K562 (cell line): Measurements from ENCODE around the gene LRRC27. TPM values are rescaled to one million over a fixed set of nuclear protein-coding genes. Genes with fewer than 3 reads are reported as not detected.

Experiments used
- ATAC-seq: fragments of 200-7000 bp; cut with Tn5 transposase; 3 replicates; pipeline ENCODE4 v1.9.1; 2020; ENCODE audit warnings: moderate library complexity
- BruUV-seq: library from RNA; stranded (reverse); fragments of 400-500 nt; replicated peaks from 2 replicates; lab custom pipeline; 2021; lab: Mats Ljungman, UMichigan
- CTCF ChIA-PET: fragments of 300-600 bp; formaldehyde crosslinking; extraction: SDS; loops from one replicate; lab custom pipeline; 2021; ENCODE audit warnings: low intra/inter-chr PET ratio; lab: Yijun Ruan, JAX
- POLR2A ChIA-PET: fragments of 300-600, 350-650 bp; sonication (Branson Sonifier 250); formaldehyde crosslinking; extraction: SDS; loops from one replicate; lab custom pipeline; 2021; ENCODE audit warnings: antibody characterized with exemption, inconsistent platforms; lab: Yijun Ruan, JAX
- DNase-seq, 4 experiments: peaks; one replicate each; pipeline versions ENCODE4 v3.0.0 to v3.0.0-alpha.2; 2011 to 2018; ENCODE audit warnings: low spot score in 3 of 4, mixed read lengths in 3 of 4; ENCODE audit errors: extremely low read depth in 1 of 4
- FAIRE-seq: peaks from 2 replicates; lab custom pipeline; 2011; peaks lifted over from hg19 to GRCh38; lab: Jason Lieb, UNC
- H2AFZ ChIP-seq: 2 replicates; pipeline ENCODE4 v1.6.0; 2011; ENCODE audit warnings: low read depth, low read length, control low read depth, inconsistent platforms
- H3K27ac ChIP-seq: fragments of 200-600 bp; 3 replicates; pipeline ENCODE4 v1.8.0; 2011; ENCODE audit warnings: low read depth, mild to moderate bottlenecking, control low read depth, inconsistent platforms, low read length, moderate library complexity, mixed read lengths; ENCODE audit errors: extremely low read depth
- H3K27me3 ChIP-seq, 2 experiments: fragments of 300-600 bp in 1 of 2; 2 replicates in 1 of 2; 3 replicates in 1 of 2; pipeline versions ENCODE4 v1.6.0 to v1.8.0; 2011; ENCODE audit warnings: inconsistent platforms in 2 of 2, low read length in 2 of 2, mild to moderate bottlenecking in 1 of 2, mixed read lengths in 1 of 2, moderate library complexity in 1 of 2; ENCODE audit not compliant: control insufficient read depth in 2 of 2, insufficient read depth in 2 of 2
- H3K36me3 ChIP-seq: fragments of 300-600 bp; 3 replicates; pipeline ENCODE4 v1.8.0; 2011; ENCODE audit warnings: mild to moderate bottlenecking, low read length, inconsistent platforms; ENCODE audit not compliant: control insufficient read depth, insufficient read depth
- H3K4me1 ChIP-seq, 2 experiments: fragments of 200-600 bp in 1 of 2; replicated peaks in 1 of 2; 2 replicates in 1 of 2; 3 replicates in 1 of 2; pipeline versions ENCODE4 v1.5.1 to v1.8.0; 2011; ENCODE audit warnings: inconsistent platforms in 2 of 2, low read length in 2 of 2, mild to moderate bottlenecking in 1 of 2, mixed read lengths in 1 of 2, moderate library complexity in 1 of 2; ENCODE audit not compliant: control insufficient read depth in 2 of 2, insufficient read depth in 2 of 2
- H3K4me2 ChIP-seq: 2 replicates; pipeline ENCODE4 v1.6.1; 2011; ENCODE audit warnings: low read length, control low read depth, inconsistent platforms, mixed read lengths; ENCODE audit not compliant: insufficient read depth
- H3K4me3 ChIP-seq: fragments of 200-600 bp; sonication (generic), shearing (Covaris generic); 2 replicates; pipeline ENCODE4 v1.5.1; 2016; ENCODE audit warnings: control low read depth, inconsistent platforms
- H3K79me2 ChIP-seq: fragments of 200-600 bp; 3 replicates; pipeline ENCODE4 v1.8.0; 2011; ENCODE audit warnings: low read length, inconsistent platforms; ENCODE audit not compliant: control insufficient read depth, insufficient read depth
- H3K9ac ChIP-seq, 2 experiments: 2 replicates each; pipeline versions ENCODE4 v1.6.0 to v1.6.1; 2011; ENCODE audit warnings: low read depth in 2 of 2, low read length in 2 of 2, control low read depth in 1 of 2, inconsistent platforms in 1 of 2, mild to moderate bottlenecking in 1 of 2, mixed read lengths in 1 of 2; ENCODE audit not compliant: insufficient read depth in 1 of 2
- H3K9me1 ChIP-seq: one replicate; pipeline ENCODE4 v1.6.0; 2011; ENCODE audit warnings: inconsistent platforms, mild to moderate bottlenecking, low read length, moderate library complexity; ENCODE audit not compliant: control insufficient read depth, insufficient read depth
- H3K9me3 ChIP-seq: replicated peaks from 2 replicates; pipeline ENCODE4 v1.5.1; 2011; ENCODE audit warnings: low read depth, low read length, inconsistent platforms; ENCODE audit not compliant: control insufficient read depth, insufficient read depth
- H4K20me1 ChIP-seq: replicated peaks from 2 replicates; pipeline ENCODE4 v1.6.1; 2011; ENCODE audit warnings: low read length, inconsistent platforms, mixed read lengths; ENCODE audit not compliant: control insufficient read depth, insufficient read depth
- ATF6 ChIP-seq: sonication (generic); formaldehyde crosslinking; IDR thresholded peaks from 2 replicates; pipeline ENCODE4 v1.4.0; 2020; ENCODE audit warnings: mild to moderate bottlenecking, missing genetic modification reagents
- CSDE1 ChIP-seq, 2 experiments: fragments of 450-650 bp; IDR thresholded peaks; 2 replicates each; pipeline ENCODE4 v1.6.1; 2016; ENCODE audit warnings: mild to moderate bottlenecking in 1 of 2
- FOXP1 ChIP-seq: sonication (generic); formaldehyde crosslinking; IDR thresholded peaks from 2 replicates; pipeline ENCODE4 v1.8.0; 2022; ENCODE audit warnings: mild to moderate bottlenecking, missing genetic modification reagents
- LEF1 ChIP-seq: fragments of 450-650 bp; IDR thresholded peaks from 2 replicates; pipeline ENCODE4 v1.6.1; 2016; ENCODE audit warnings: mild to moderate bottlenecking
- RFX5 ChIP-seq: IDR thresholded peaks from 2 replicates; pipeline ENCODE4 v1.6.1; 2011; ENCODE audit warnings: low read depth, mild to moderate bottlenecking, improper control_type of control experiment, low read length
- SETDB1 ChIP-seq: IDR thresholded peaks from one replicate; pipeline ENCODE4 v1.6.1; 2012; ENCODE audit warnings: low read length, control low read depth, inconsistent platforms
- TFAM ChIP-seq: fragments of 250-450 bp; sonication (Bioruptor Pico); conservative IDR thresholded peaks from 2 replicates; pipeline ENCODE4 v1.5.0; 2021; ENCODE audit warnings: mild to moderate bottlenecking, moderate library complexity
- ZNF398 ChIP-seq: fragments of 250-450 bp; sonication (Bioruptor Pico); IDR thresholded peaks from 2 replicates; pipeline ENCODE4 v1.8.0; 2021; ENCODE audit warnings: moderate library complexity, mild to moderate bottlenecking, inconsistent platforms
- WGBS: fragments of 100-300 bp; shearing (Covaris generic); methylation state at CpG from one replicate; pipeline ENCODE4 v1.1.6; 2016; ENCODE audit warnings: low coverage, mixed read lengths; ENCODE audit not compliant: insufficient coverage; ENCODE audit errors: missing lambda C conversion rate; 5-methylcytosine and 5-hydroxymethylcytosine counted together
- in situ Hi-C: fragments of 300-500 bp; cut with MboI; formaldehyde crosslinking; loops from 4 replicates; pipeline ENCODE4 v1.15.0; 2018; ENCODE audit warnings: inconsistent platforms, mixed read lengths
- intact Hi-C: fragments of 100-400 bp; cut with micrococcal nuclease; formaldehyde crosslinking; loops from 2 replicates; pipeline ENCODE4 v1.14.2; 2022
- polyA plus RNA-seq, 8 experiments: library from polyadenylated mRNA; depleted of rRNA in 4 of 8; stranded (reverse) in 5 of 8; unstranded in 3 of 8; fragments of >200 nt; fragmentation: Nextera tagmentation in 2 of 8; fragmentation: Illumina TruSeq in 1 of 8; extraction: Ambion mirVana in 2 of 8; extraction: Trizol in 1 of 8; gene quantifications; 2 replicates each; pipeline versions ENCODE4 v1.2.1 to v1.2.3, GENCODE V29; 2011 to 2014; ENCODE audit warnings: inconsistent platforms in 1 of 8, missing spikeins in 1 of 8
- total RNA-seq, 7 experiments: library from RNA; depleted of rRNA in 6 of 7; stranded (reverse); fragments of >200 nt in 6 of 7; fragmentation: Illumina TruSeq in 2 of 7; extraction: Trizol in 2 of 7; gene quantifications; 2 replicates each; pipeline versions ENCODE4 v1.2.1 to v1.2.3, GENCODE V29; 2011 to 2021; ENCODE audit warnings: low replicate concordance in 1 of 7

Gene LRRC27
- total and polyA plus RNA-seq, 9 of the 15 experiments (the other 6 are each of a cell fraction or from before 2014, with no cell fraction given), result 0.10 to 2.7 (median 1.4) TPM

GRCh38 chr10:132297526-132297925 is 34.5 kb upstream of the LRRC27 start:
- intact Hi-C loops, result no loop called here
- TF ChIP-seq LEF1, result no peak
- TF ChIP-seq RFX5, result no peak
- no peak for TF ChIP-seq TFAM (CRISPR knock-in tag)
- no peak for TF ChIP-seq ZNF398 (CRISPR knock-in tag)
- TF ChIP-seq CSDE1 (IDR thresholded peaks at IDR 0.05), result no peak
- no peak for TF ChIP-seq ATF6 (CRISPR knock-in tag)
- no peak for TF ChIP-seq SETDB1
- TF ChIP-seq FOXP1 (CRISPR knock-in tag), result no peak
- WGBS, result 12% methylated on average over 9 of the region's 9 CpGs
- DNase-seq (no peak), ATAC-seq (no peak), FAIRE-seq (no peak)
- POLR2A ChIA-PET, result no interaction called here
- no peaks in the 10 kb centered on the region for H3K36me3 ChIP-seq
- H3K4me1 ChIP-seq, result peaks cover 0 to 21% of the 10 kb centered on the region in 2 experiments; a peak in 2 of 5 replicates
- no peak overlapping the region for H3K27ac ChIP-seq
- no peak overlapping the region for H2AFZ ChIP-seq
- H3K9me3 ChIP-seq, result no peaks in the 10 kb centered on the region
- H3K27me3 ChIP-seq, result peaks cover 17 to 77% of the 10 kb centered on the region in 2 experiments
- no peak overlapping the region for H3K9ac ChIP-seq
- BruUV-seq, result no TSS peak
- H3K79me2 ChIP-seq, result no peaks in the 10 kb centered on the region
- H4K20me1 ChIP-seq, result peaks cover 5% of the 10 kb centered on the region
- CTCF ChIA-PET, result no interaction called here
- in situ Hi-C loops, result no loop called here
- H3K4me2 ChIP-seq, result no peak overlapping the region
- peaks cover 2% of the 10 kb centered on the region for H3K9me1 ChIP-seq
- no peak overlapping the region for H3K4me3 ChIP-seq
